GM18517 (cell line): ENCODE measurements around the gene ODAD2.
A peak's percentile ranks its signal among the peaks of the same experiment; 100 is the strongest.
"Not testable (repeated sequence)": the region's sequence is repeated elsewhere in the genome, so short reads cannot be mapped to it uniquely, and the experiment has no call there.

ENCODE experiments used
- ATAC-seq: cut with Tn5 transposase; IDR thresholded peaks from one replicate; pipeline ENCODE4 v1.9.1; 2021; ENCODE audit warnings: mild to moderate bottlenecking, moderate library complexity; ENCODE audit not compliant: unreplicated experiment

Gene ODAD2

DNA sequence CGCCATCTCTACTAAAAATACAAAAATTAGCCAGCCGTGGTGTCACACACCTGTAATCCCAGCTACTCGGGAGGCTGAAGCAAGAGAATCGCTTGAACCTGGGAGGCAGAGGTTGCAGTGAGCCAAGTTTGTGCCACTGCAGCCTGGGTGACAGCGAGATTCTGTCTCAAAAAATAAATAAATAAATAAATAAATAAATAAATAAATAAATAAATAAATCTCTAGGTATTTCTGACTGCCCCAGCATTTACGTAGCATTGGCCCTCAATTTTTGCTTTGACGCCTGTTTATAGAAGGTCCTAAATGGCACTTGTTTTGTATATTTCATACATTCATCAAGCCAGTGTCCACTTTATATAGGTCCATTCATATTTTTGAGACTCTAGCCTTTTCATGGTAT lies 28.9 kb downstream of the ODAD2 start:
- ATAC-seq, result not testable (repeated sequence)

DNA sequence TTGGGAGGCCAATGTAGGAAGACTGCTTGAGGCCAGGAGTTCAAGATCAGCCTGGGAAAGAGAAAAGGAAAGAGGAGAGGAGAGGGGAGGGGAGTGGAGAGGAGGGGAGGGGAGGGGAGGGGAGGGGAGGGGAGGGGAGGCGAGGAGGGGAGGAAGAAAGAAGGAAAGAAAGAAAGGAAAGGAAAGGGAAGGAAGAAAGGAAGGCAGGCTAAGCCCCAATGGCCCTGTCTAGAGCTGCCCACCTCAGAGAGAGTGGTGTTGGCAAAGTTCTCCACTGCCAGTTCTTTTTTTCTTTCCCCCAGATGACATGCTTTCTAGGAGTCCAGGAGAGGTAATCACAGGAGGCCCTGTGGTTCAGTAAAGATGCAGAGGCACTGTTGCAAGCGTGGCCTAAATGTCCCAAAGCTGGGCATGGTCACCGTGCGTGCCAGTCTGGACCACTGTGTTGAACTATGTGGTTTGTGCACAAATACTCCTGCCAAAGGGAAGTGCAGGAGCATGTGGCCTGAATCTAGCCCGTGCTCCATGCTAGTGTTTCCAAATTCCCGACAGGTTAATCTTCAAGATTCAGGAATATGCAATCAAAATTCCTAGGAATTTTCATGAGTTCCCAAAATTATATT lies 39.7 kb downstream of the ODAD2 start:
- ATAC-seq, result no peak

DNA sequence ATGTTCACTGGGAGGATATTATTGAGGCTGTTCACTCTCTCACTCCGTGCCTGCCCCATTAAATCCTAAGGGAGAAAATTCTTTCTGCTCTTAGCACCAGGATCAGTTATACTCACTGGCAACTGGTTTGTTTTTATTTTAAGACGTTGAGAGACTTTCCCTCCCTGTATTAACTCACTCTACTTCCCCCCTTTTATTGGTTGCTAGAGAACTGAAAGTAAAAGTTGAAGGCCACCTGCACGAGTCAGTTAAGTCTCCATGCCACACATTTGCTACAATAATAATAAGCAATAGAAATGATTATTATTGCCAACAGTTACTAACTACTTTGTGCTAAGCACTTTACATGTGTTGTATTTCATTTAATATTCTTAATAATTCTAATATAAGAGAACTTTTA lies 40.5 kb downstream of the ODAD2 start:
- ATAC-seq, result peak; percentile 85

DNA sequence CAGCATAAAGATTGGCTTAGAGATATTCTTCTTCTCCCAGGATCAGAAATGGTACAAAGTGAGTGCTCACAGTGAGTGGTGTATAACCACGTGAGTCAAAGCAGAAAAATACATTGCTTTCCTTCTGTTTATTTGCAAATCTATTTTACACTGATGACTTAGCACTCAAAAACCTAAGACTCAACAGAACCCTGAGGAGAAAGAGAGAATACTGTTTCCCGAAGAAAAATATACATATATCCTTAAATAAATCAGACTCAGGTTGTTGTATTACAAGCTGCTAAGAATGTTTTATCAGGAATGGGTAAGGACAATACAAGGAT lies 48.7 kb downstream of the ODAD2 start:
- ATAC-seq, result no peak

DNA sequence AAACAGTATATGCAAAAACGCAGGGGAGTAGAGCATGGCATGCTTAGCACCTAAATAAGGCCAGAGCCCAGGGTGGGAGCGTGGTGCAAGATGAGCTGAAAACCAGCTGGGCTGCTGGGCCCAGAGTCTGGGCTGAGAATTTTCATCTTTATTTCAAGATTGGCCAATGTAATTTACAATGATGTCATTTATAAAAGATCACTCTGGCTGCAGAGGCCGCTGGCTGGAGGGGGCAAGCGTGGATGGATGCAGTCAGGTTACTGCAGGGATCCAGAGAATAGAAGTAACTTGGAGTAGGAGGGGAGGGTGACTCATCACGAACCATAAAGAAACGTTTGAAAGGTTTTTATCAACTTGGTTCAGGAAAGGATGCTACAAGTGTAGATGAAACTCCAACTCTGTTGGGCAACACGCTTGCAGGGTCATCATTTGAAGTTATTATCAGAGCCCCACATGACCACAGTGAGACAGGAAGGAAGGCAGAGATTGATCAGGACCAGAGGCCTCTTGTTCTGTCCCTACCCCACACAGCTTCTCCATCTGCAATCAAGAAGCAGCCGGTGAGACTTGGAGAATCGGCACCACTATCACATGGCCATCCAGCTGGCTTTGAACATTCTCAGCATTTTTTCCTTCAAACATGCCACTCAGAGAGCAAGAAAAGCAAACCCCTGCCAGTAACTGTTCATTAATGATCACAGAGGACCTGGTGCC lies 49.2 kb downstream of the ODAD2 start:
- ATAC-seq, result no peak

DNA sequence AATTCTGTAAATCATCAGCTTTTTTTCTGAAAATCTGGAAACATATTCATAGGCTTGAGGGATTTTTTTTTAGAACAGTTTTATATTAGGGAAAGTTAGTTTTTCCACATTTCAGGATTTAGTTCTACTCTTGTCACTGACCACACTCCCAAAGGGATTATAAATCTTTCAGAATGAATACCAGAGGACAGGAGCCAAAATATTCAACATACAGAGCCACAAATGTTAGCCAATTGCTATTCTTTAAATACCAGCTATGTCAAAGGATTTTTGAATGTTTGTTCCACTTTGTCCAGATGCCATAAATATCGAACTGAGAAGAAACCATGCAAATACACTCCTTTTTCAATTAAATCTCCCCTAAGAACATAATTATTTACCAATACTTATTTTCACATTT lies 50.7 kb downstream of the ODAD2 start:
- no peak for ATAC-seq

DNA sequence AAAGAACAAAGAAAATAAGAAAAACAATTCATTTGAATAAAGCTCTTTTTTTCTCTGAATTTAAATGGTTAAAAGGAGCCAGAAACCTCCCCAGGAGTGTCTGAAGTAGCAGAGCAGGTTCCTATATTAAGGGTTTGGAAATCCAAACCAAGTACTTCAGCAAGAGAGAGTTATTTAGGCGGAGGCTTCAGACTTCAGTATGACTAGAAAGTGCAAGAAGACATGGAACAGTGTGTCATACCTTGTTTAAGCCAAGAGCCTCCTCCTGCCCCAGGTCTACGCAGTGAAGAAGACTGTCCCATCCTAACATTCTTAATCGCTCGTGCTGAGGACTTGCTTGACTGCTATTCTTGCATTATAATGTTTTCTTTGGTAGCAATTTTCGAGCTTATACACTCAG lies 51.3 kb downstream of the ODAD2 start:
- no peak for ATAC-seq

DNA sequence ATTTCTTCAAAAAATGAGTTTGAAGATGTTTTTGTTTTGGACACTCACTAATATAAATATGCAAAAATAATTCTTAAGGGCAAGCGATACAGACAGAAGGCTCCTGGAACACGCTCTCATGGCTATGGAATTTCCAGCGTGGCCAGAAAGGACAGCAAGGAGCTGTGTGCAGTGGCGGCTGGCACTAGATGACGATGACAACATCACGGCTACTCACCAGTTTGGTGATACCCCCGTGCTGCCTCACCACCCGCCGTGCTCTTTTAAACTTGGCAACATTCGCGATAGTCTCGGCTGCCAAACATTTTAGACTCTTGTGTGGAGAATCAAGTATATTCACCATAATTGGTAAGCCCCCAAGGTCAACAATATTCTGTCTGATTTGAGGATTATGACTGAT lies 54.9 kb downstream of the ODAD2 start:
- no peak for ATAC-seq

- ATAC-seq, result no peak
These were observed 84.0 kb downstream of the ODAD2 start for GRCh38 chr10:27914888-27915287.

- ATAC-seq, result no peak
These were observed 86.6 kb downstream of the ODAD2 start for GRCh38 chr10:27912231-27912630.

- ATAC-seq, result no peak
These were observed 87.3 kb downstream of the ODAD2 start for GRCh38 chr10:27911539-27911938.

- no peak for ATAC-seq
These were observed 87.9 kb downstream of the ODAD2 start for GRCh38 chr10:27911011-27911410.

- ATAC-seq, result no peak
These were observed 90.6 kb downstream of the ODAD2 start for GRCh38 chr10:27908231-27908630.

GRCh38 chr10:27899485-27899884 lies 99.4 kb downstream of the ODAD2 start:
- not testable (repeated sequence) for ATAC-seq

- ATAC-seq, result no peak
These were observed 99.8 kb downstream of the ODAD2 start for GRCh38 chr10:27899058-27899457.

- ATAC-seq, result no peak
These were observed 105.4 kb downstream of the ODAD2 start for GRCh38 chr10:27893358-27893954.

DNA sequence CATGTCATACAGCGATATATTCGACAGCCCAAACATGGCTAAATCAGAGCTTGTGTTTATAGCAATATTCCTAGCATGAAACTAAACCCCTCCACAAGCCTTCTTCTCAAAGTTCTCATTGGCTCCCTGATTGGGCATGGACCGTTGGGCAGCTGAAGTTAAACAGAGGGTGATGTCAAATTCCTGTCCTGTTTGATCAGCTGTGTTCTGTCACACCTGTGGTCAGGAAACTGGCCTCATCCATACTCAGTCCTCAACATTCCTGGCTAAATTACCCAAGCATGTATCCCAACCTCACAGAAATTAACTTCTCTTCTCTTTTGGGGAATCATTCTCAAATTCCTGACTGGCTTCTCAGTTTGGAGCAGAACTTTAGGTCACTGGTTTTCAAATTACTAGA lies 107.9 kb downstream of the ODAD2 start:
- no peak for ATAC-seq

- no peak for ATAC-seq
These were observed 109.4 kb downstream of the ODAD2 start for GRCh38 chr10:27889518-27889917.

DNA sequence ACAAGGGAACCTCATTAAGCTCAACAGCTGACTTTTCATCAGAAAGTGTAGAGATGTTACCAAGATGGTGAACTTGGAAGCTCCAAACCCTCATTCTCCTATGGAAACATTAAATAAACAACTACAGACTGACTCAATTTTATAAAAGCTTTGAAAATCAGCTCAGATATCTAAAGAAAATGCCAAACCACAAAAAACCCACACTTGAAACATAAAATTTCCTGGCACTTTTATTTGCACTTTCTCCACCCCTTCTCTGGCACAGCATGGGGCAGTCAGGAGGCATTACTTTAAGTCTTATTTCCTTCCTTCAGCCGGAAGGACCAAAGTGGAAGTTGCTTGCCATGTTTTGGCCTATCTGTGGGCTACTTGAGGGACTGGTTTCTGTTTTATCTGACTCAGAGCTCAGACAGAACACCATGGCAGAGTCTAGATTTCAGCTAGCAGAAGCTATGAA lies 114.7 kb downstream of the ODAD2 start:
- no peak for ATAC-seq

GRCh38 chr10:27878281-27878680 lies 120.6 kb downstream of the ODAD2 start:
- ATAC-seq, result no peak

DNA sequence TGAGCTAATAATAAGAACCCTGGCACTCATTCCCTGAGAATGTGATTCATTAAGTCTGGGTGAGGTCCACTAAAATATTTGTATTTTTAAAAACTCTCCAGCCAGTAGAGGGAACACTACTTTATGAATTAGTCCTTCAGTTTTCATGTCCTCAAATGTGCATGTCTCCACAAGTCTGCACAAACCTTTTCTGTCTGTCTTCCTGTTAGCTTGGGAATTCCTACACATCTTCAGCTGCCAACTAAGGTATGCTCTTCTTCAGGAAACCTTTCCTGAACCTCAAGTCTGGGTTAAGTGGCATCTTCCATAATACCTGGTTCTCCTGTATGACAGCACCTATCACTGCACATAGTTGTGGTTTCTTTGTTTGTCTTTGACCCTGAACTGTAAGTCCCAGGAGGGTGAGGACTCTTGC lies 133.7 kb downstream of the ODAD2 start:
- no peak for ATAC-seq

DNA sequence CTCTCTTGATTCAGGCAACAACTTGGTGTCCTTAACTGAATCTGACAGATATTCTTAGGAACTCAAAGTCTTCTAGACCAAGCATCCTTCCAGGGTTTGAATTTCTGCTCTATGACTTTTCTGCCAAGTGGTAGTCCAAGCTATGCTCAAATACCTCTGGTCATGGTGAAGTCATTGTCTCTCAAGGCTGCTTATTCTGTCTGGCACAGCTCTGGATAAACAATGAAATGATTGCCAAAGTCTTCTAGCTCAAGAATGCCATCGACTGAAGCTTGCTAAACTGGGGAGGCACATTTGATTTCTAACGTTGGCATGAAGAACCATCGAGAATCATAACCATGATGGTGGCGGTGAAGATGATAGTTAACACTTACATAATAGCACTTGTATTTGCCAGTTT lies 137.1 kb downstream of the ODAD2 start:
- ATAC-seq, result no peak
